Sigmoid colon (tissue), 4 donors: ENCODE data around the gene INTS11.

Experiments
- CTCF ChIP-seq, 4 experiments: fragments of 450-650 bp in 3 of 4; fragments of 200-600 bp in 1 of 4; IDR thresholded peaks; one replicate each; pipeline ENCODE4 v1.5.1; 2016 to 2019; ENCODE audit warnings: antibody characterized with exemption in 4 of 4, mild to moderate bottlenecking in 3 of 4, moderate library complexity in 2 of 4
- EP300 ChIP-seq, 4 donors: sonication (generic); formaldehyde crosslinking; IDR thresholded peaks; one replicate each; pipeline ENCODE4 v1.6.1; 2017; ENCODE audit warnings: antibody characterized with exemption in 4 of 4
- POLR2A ChIP-seq, 2 donors: fragments of 450-650 bp; IDR thresholded peaks; one replicate each; pipeline ENCODE4 v1.6.1; 2016; ENCODE audit warnings: antibody characterized with exemption in 2 of 2, mild to moderate bottlenecking in 2 of 2, moderate library complexity in 2 of 2

DNA sequence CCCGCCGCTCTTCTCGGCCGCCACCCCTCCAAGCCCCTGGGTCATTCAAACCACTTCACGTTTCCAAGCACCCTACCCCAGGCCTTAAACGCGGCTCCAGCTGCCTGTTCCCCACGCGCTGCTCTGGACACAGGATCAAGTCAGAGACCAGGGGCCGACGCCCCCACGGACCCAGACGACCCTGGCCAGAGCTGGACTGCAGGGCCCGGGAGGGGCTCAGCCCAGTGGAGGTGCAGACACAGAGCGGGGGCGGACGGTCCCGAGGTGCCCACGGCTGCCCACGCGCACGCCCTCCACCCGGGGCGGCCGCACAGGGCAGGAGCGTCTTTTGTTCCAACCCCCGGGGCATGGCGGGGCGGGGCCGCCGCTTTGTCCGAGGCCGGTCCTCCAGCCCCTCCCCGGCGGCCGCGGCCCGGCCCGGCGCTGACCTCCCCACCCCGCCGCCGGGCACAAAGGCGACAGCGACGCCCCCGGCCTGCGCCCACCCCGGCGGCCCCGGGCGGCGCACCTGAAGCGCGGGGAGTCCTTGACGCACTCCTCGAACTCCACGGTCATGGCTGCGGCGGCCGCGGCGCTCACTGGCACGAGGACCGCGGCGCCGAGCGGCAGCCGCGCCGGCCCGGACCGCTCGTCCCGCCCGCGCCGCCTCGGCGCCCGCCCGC lies 17.1 kb downstream of the INTS11 start:
- TF ChIP-seq CTCF (IDR thresholded peaks at IDR 0.05) (no peak), POLR2A (IDR thresholded peaks at IDR 0.05) (no peak), EP300 (IDR thresholded peaks at IDR 0.05) (no peak)
